DND-41 (cell line): Measurements from ENCODE around the gene SENP6.

ENCODE experiments used
- CTCF ChIP-seq: IDR thresholded peaks from 2 replicates; pipeline ENCODE4 v1.5.1; 2012; ENCODE audit warnings: borderline replicate concordance, low read length, moderate library complexity, mild to moderate bottlenecking; ENCODE audit not compliant: poor library complexity, severe bottlenecking; ENCODE audit errors: extremely low read depth
- EZH2 ChIP-seq: IDR thresholded peaks from 3 replicates; pipeline ENCODE4 v1.6.1; 2012; ENCODE audit warnings: borderline replicate concordance, low read depth, mild to moderate bottlenecking, moderate library complexity, low read length, inconsistent platforms; ENCODE audit not compliant: severe bottlenecking

GRCh38 chr6:75605635-75606034, 4.0 kb downstream of the SENP6 start:
- TF ChIP-seq EZH2: no peak
- no peak for TF ChIP-seq CTCF
